HEK293 (cell line): Measurements from ENCODE around the gene ADAMTS10.
A peak's percentile ranks its signal among the peaks of the same experiment; 100 is the strongest.
"Not testable (repeated sequence)": the region's sequence is repeated elsewhere in the genome, so short reads cannot be mapped to it uniquely, and the experiment has no call there.

Source experiments
- CTCF ChIA-PET: fragments of 350-600 bp; formaldehyde crosslinking; extraction: SDS; loops from one replicate; lab custom pipeline; 2021; ENCODE audit warnings: antibody characterized with exemption; lab: Yijun Ruan, JAX
- POLR2A ChIA-PET: fragments of 300-600 bp; formaldehyde crosslinking; extraction: SDS; loops from one replicate; lab custom pipeline; 2020; ENCODE audit warnings: antibody characterized with exemption, inconsistent platforms; lab: Yijun Ruan, JAX
- H3K27ac ChIP-seq: fragments of 200-500 bp; sonication (Bioruptor generic); 2 replicates; pipeline ENCODE4 v1.5.1; 2014; ENCODE audit warnings: low read depth, low read length, control low read depth, inconsistent platforms; ENCODE audit errors: extremely low read depth
- H3K36me3 ChIP-seq, 2 experiments: fragments of 200-500 bp in 1 of 2; sonication (Bioruptor generic) in 1 of 2; 1 replicate in 1 of 2; 2 replicates in 1 of 2; pipeline ENCODE4 v1.5.1; 2014 to 2017; ENCODE audit warnings: inconsistent platforms in 2 of 2, low read length in 2 of 2; ENCODE audit not compliant: control insufficient read depth in 2 of 2, insufficient read depth in 1 of 2
- H3K4me1 ChIP-seq: fragments of 200-500 bp; sonication (Bioruptor generic); 2 replicates; pipeline ENCODE4 v1.5.1; 2014; ENCODE audit warnings: mild to moderate bottlenecking, low read length, inconsistent platforms; ENCODE audit not compliant: control insufficient read depth, insufficient read depth
- H3K4me3 ChIP-seq: 2 replicates; pipeline ENCODE4 v1.5.1; 2011; ENCODE audit warnings: low read depth, mild to moderate bottlenecking, control low read depth, low read length, moderate library complexity
- H3K9me3 ChIP-seq: fragments of 200-500 bp; sonication (Bioruptor generic); 2 replicates; pipeline ENCODE4 v1.5.1; 2014; ENCODE audit warnings: low read depth, low read length, inconsistent platforms; ENCODE audit not compliant: control insufficient read depth, insufficient read depth
- IKZF3 ChIP-seq: fragments of 450-650 bp; IDR thresholded peaks from 2 replicates; pipeline ENCODE4 v1.5.0; 2018; ENCODE audit warnings: missing biosample characterization, mild to moderate bottlenecking, missing genetic modification characterization, moderate library complexity
- OSR2 ChIP-seq: fragments of 450-650 bp; formaldehyde crosslinking; IDR thresholded peaks from 2 replicates; pipeline ENCODE4 v1.5.1; 2016; ENCODE audit warnings: missing biosample characterization, missing genetic modification characterization
- PBX3 ChIP-seq: sonication (generic); formaldehyde crosslinking; IDR thresholded peaks from 2 replicates; pipeline ENCODE4 v1.8.1; 2022; ENCODE audit warnings: mild to moderate bottlenecking, moderate library complexity, missing genetic modification reagents
- PRDM1 ChIP-seq: fragments of 450-650 bp; formaldehyde crosslinking; IDR thresholded peaks from 2 replicates; pipeline ENCODE4; 2016; ENCODE audit warnings: missing biosample characterization, missing genetic modification characterization
- YY2 ChIP-seq: fragments of 450-650 bp; formaldehyde crosslinking; IDR thresholded peaks from 2 replicates; pipeline ENCODE4 v1.5.1; 2016; ENCODE audit warnings: missing biosample characterization, missing genetic modification characterization
- ZNF138 ChIP-seq: fragments of 450-650 bp; formaldehyde crosslinking; IDR thresholded peaks from 2 replicates; pipeline ENCODE4 v1.5.1; 2016; ENCODE audit warnings: missing biosample characterization, missing genetic modification characterization, borderline replicate concordance
- ZNF157 ChIP-seq: fragments of 450-650 bp; formaldehyde crosslinking; IDR thresholded peaks from 2 replicates; pipeline ENCODE4 v1.5.1; 2016; ENCODE audit warnings: missing biosample characterization, missing genetic modification characterization
- ZNF280C ChIP-seq: fragments of 450-650 bp; formaldehyde crosslinking; IDR thresholded peaks from 2 replicates; pipeline ENCODE4 v1.5.1; 2016; ENCODE audit warnings: missing biosample characterization, missing genetic modification characterization
- ZNF366 ChIP-seq: fragments of 450-650 bp; formaldehyde crosslinking; conservative IDR thresholded peaks from 2 replicates; pipeline ENCODE4 v1.5.1; 2016; ENCODE audit warnings: missing biosample characterization, missing genetic modification characterization
- ZNF501 ChIP-seq: fragments of 450-650 bp; formaldehyde crosslinking; IDR thresholded peaks from 2 replicates; pipeline ENCODE4 v1.5.1; 2016; ENCODE audit warnings: missing biosample characterization, missing genetic modification characterization
- ZNF521 ChIP-seq: fragments of 450-650 bp; formaldehyde crosslinking; IDR thresholded peaks from 2 replicates; pipeline ENCODE4 v1.5.1; 2017; ENCODE audit warnings: missing biosample characterization, mild to moderate bottlenecking, missing genetic modification characterization
- TF ChIP-seq, protein P1 (sequence below): fragments of 450-650 bp; formaldehyde crosslinking; IDR thresholded peaks from 2 replicates; pipeline ENCODE4 v1.5.1; 2016; ENCODE audit warnings: missing biosample characterization, missing genetic modification characterization, low read depth
- TF ChIP-seq, protein P2 (sequence below): fragments of 450-650 bp; formaldehyde crosslinking; IDR thresholded peaks from 2 replicates; pipeline ENCODE4 v1.5.1; 2016; ENCODE audit warnings: missing biosample characterization, missing genetic modification characterization

The ADAMTS10 gene

GRCh38 chr19:8577247-8577646, 33.3 kb downstream of the ADAMTS10 start, which contains the start of gene MYO1F (continued):
- TF ChIP-seq, protein P1, sequence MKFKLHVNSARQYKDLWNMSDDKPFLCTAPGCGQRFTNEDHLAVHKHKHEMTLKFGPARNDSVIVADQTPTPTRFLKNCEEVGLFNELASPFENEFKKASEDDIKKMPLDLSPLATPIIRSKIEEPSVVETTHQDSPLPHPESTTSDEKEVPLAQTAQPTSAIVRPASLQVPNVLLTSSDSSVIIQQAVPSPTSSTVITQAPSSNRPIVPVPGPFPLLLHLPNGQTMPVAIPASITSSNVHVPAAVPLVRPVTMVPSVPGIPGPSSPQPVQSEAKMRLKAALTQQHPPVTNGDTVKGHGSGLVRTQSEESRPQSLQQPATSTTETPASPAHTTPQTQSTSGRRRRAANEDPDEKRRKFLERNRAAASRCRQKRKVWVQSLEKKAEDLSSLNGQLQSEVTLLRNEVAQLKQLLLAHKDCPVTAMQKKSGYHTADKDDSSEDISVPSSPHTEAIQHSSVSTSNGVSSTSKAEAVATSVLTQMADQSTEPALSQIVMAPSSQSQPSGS (tag by site-specific recombination): no peak
- TF ChIP-seq, all 188 proteins: peak for 0

- no peaks in the 10 kb centered on the region for H3K36me3 ChIP-seq
- no peaks in the 10 kb centered on the region for H3K4me1 ChIP-seq
- no peak overlapping the region for H3K4me3 ChIP-seq
- ChIA-PET CTCF (interaction anchor here (0.6 to 6.5 kb wide), 4 partner anchors 12 to 573 kb away, joined by 3 to 60 read pairs (median 4); no protein-coding TSS in a partner anchor), POLR2A (interaction anchor here (0.8 to 1.0 kb wide), 2 partner anchors 17 to 63 kb away, joined by 4 read pairs; partner anchors contain the start of gene ZNF414)
- no peaks in the 10 kb centered on the region for H3K9me3 ChIP-seq
- TF ChIP-seq OSR2 (tag by site-specific recombination) (no peak), ZNF157 (tag by site-specific recombination) (no peak), IKZF3 (tag by site-specific recombination) (no peak), ZNF138 (tag by site-specific recombination) (no peak), ZNF280C (tag by site-specific recombination) (no peak)
- H3K27ac ChIP-seq: no peak overlapping the region
Observed at GRCh38 chr19:8576273-8576993, 34.1 kb downstream of the ADAMTS10 start.

DNA sequence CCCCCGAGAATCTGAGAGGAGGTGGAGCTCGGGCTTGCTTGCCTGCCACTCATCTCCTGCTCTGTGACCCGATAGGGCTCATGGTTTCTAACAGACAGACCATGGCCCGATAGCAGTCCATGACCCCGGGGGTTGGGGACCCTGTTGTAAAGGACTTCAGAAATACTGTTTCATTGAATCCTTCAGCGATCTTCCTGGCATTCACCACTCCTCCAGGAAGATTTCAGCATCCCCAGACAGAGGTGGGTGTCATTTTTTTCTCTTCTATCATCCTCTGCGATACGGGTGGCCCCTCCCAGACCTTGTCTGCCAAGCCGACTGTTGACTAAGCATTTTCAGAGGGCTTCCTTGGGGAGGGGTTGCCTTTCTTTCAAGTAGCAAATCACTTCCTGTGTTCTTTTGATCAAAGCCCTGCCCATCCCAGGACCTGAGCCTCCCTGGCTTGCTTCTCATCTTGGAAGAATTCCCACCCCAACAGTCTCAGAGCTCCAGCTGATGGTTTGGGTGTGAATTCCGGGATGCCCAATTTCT, 35.0 kb downstream of the ADAMTS10 start:
- no peak for TF ChIP-seq ZNF501 (tag by site-specific recombination)
- TF ChIP-seq PBX3 (CRISPR knock-in tag): no peak
- TF ChIP-seq, protein P2, sequence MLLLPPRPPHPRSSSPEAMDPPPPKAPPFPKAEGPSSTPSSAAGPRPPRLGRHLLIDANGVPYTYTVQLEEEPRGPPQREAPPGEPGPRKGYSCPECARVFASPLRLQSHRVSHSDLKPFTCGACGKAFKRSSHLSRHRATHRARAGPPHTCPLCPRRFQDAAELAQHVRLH (tag by site-specific recombination): no peak
- no peak for TF ChIP-seq YY2 (tag by site-specific recombination)
- TF ChIP-seq ZNF521 (tag by site-specific recombination): no peak
- ChIA-PET POLR2A (interaction anchor here (1.0 kb wide), 1 partner anchor 62 kb away, joined by 4 read pairs; the partner anchor contains the start of gene ZNF414), CTCF (interaction anchor here (0.6 to 1.0 kb wide), 2 partner anchors 41 to 63 kb away, joined by 3 read pairs; no protein-coding TSS in a partner anchor)
- Histone ChIP-seq H3K36me3 (no peaks in the 10 kb centered on the region), H3K4me1 (no peaks in the 10 kb centered on the region), H3K27ac (no peak overlapping the region), H3K9me3 (no peaks in the 10 kb centered on the region), H3K4me3 (no peak overlapping the region)

DNA sequence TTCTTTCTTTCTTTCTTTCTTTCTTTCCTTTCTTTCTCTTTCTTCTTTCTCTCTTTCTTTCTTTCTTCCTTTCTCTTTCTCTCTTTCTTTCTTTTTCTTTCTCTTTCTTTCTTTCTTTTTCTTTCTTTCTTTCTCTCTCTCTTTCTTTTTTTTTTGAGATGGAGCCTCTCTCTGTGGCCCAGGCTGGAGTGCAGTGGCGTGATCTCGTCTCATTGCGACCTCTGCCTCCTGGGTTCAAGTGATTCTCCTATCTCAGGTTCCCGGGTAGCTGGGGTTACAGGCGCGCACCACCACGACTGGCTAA, 35.9 kb downstream of the ADAMTS10 start:
- TF ChIP-seq ZNF366 (tag by site-specific recombination) (peak; percentile 55), PRDM1 (tag by site-specific recombination) (0 out of 2 replicates have a peak, but pooled peaks have one; percentile 45)
- H3K9me3 ChIP-seq, H3K27ac ChIP-seq, POLR2A ChIA-PET, H3K4me3 ChIP-seq, H3K4me1 ChIP-seq, CTCF ChIA-PET, H3K36me3 ChIP-seq: not testable (repeated sequence)
